ENCODE results near the gene EIF4G1.
A peak's percentile ranks its signal among the peaks of the same experiment; 100 is the strongest.

EIF4G1 gene

DNA sequence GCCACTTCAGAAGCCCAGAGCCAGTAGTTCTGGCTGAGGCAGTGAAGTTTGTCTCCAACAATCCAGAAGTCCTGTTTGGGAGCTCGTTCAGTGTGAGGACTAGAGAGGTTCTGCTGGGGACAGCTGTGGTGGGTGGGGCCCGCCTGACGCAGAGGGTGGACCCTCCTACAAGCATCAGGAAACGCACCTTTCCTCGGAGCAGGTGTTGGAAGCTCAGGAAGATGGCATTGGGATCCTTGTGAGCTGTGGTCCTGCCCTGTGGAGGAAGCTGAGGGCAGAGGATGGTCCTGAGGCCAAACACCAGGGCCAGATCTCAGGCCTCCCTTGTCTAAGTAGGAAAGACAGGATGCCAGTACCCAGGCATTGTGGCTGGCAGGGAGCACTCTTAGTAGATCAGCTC lies 58.5 kb downstream of the EIF4G1 start:
- DNase-seq: no peak

DNA sequence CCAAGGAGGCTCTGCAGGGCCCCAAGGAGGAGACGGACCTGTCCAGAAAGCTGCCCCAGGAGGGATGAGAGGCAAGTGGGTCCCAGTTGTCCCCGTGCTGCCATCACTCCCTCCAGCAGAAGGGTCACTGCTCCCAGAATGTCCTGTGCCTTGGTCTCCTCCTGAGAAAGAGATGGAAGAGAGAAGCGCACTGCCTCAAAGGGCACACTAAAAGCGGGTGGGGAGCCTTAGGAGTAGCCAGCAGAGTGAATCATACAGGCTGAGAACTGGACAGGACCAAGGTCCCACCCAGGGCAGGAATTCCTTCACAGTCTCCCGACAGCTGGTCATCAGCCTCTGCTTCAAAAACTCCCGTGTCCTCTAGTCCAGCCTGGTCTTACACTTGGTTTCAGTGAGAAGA lies 59.0 kb downstream of the EIF4G1 start:
- no peak for DNase-seq

DNA sequence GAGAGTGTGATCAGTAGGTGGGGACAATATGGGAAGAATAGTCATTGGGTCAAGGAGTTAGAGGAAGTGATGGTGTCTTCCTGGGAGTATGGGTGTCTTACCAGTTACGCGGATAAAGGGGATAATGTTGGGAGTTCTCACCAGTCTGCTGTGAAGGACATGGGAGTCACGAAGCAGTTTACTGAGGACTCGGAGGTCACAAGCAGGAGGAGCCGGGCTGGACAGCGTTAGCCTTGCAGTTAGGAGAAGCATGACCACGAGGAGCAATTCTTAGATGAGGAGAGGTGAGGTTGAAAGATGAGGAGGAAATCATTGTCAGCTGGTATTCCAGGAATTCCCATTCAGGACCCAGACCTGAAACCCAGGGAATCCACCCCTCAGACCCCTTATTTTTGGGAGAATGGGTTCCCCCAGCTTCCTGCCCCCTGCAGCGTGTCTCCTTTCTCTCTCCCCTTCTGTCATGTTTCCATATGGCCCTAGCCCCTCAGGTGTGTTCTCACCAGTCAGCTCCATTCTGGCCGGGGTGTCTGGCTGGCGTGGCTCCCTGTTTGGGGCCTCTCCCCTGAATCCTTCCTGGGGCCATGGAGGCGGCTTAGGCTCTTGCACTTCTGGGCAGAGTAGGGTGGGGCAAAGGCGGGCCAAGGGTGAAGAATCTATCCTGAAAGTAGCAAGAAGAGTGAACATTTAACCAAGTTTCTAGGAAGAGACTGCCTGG lies 61.5 kb downstream of the EIF4G1 start:
- no peak for DNase-seq

DNA sequence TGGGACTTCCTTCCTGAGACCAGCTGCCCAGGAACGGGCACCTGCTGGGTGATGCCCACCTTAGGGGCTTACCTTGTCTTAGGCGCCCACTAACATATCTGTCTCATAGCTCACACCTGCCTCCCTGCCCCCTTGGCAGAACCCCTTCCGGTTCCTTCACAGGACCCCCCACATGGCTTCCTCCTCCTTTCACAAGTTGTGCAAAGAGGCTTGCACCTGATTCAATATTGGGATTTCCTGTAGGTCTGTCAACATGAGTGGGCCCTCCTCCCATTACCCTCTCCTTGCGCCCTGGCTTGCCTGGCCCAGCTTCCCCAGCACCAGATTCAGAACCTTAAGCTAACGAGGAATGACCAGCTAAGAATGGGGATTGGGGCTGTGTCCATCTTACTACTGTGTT lies 63.0 kb downstream of the EIF4G1 start:
- no peak for DNase-seq

DNA sequence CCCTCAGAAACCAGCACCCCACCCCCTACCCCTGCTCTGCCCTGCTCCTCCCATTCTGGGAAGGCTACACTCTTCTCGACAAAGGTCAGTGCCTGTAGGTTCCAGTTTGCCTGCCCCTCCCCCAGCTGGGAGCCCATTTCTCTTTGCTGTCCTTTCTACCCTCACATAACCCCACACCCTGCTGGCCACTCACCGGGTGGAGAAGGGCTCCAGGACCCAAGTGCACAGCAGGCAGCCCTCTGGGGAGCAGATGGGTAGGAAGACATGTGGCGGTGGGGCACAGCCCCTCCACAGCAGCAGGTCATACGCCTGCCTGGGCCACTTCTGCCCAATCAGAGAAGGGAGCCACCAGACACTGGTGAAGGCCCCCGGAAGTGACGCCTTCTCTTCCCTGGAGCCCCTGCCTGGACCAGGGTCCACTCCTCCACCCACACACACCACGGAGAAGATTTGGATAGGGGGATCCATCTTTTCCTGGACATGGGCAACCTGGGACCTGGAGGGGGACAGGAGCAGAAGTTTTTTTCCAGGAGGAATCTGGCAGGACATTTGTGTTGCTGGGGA lies 63.6 kb downstream of the EIF4G1 start, which contains the start of gene THPO:
Gene THPO (minus strand): TSS at position 326 of the 564 bp plus-strand sequence. CDS start 1,948 bp downstream, outside the sequence.
- DNase-seq: no peak

DNA sequence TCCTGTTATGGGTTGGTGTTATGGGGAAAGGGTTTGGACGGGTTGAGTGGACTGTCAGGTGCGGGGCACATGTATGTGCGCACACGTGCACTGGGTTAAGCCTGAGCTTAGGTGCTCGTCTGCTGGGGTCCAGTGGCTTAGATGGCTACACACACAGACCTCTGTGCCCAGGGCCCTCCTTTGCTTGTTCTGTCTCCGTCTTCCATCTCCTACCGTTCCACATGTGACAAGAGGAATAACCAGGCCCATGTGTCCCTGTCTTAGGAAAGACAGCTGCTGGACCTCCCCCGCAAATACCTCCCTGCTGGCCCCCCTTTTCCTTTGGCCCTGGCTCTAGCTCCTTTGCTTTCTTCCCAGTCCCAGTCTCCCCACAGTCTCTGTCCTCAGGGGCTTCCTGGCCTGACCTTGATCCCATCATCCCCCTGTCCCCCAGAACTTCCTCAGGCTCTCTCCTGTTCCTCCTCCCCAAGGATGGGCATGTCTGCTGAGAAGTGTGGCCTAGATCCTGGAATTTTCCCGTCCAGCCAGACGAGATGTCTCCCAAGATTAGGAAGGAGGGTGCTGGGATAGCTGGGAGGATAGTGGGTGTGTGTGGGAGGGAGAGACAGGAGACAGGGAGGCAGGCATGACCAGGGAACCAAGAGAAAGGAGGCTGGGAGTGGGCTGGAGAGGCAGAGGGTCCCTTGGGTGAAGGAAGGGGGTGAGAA lies 64.4 kb downstream of the EIF4G1 start:
- no peak for DNase-seq

DNA sequence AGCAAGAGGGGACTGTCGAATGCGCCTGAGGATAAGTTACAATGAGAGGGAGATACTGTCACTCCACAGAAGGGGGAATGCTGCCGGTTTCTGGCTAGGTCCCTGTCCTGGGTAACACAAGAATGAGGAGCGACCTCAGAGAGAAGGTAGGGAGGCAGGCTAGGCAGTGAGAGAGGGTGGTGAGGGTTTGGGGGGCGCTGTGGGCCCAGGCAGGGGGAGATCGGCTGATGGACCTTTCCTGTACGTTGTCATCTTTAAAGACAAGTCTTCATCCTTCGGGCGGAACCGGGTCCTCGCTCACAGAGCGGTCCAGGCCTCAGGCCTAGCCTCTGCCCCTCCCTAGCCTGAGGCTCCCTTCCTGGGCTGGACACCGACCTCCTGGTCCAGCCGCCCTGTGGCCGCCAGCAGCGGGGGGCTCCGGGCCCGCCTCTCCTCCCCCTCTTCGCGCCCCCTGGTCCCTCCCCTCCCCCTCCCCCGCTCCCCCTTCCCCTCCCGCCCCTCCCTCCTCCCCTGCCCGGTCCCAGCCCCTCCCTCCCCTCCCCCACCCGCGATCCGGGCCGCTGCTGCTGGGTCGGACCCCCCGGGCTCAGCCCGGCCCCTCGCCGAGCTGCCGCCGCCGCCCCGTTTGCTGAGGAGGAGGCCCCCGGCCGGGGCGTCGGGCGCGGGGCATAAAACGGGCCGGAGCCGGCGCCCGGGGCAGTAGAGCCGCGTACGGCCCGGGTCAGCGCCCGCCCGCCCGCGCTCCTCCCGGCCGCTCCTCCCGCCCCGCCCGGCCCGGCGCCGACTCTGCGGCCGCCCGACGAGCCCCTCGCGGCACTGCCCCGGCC lies 65.2 kb downstream of the EIF4G1 start, which contains the start of gene CHRD:
Gene CHRD (plus strand): TSS at position 697 of the 827 bp plus-strand sequence. CDS start 265 bp downstream, outside the sequence.
- DNase-seq: no peak

DNA sequence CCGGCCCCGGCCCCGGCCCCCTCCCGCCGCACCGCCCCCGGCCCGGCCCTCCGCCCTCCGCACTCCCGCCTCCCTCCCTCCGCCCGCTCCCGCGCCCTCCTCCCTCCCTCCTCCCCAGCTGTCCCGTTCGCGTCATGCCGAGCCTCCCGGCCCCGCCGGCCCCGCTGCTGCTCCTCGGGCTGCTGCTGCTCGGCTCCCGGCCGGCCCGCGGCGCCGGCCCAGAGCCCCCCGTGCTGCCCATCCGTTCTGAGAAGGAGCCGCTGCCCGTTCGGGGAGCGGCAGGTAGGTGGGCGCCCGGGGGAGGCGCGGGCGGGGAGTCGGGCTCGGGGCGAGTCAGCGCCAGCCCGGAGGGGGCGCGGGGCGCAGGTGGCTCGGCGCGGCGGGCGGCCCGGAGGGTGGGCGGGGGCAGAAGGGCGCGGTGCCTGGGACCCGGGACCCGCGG lies 65.8 kb downstream of the EIF4G1 start:
- peak; percentile 29 for DNase-seq

DNA sequence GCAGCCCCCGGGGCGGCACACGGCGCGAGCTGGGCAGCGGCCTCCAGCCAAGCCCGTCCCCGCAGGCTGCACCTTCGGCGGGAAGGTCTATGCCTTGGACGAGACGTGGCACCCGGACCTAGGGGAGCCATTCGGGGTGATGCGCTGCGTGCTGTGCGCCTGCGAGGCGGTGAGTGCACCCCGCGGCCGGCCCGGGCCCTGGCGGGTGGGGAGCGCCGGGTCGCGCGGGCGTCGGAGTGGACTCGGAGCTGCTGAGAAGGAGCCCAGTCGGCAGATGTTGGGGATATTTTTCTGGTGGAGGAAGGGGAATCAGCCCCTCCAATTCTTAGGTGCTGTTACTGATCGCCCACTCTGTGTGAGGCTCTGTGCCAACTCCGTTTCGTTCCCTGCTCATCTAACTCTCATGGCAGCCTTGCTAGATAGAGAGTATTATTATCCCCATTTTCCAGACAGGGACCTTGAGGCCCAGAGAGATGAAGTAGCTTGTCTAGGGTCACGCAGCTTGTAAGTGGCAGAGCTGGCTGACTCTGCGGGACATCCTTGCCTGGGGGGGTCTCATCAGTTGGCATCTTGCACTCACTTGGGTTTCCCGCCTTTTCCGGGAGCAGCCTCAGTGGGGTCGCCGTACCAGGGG lies 66.3 kb downstream of the EIF4G1 start:
- no peak for DNase-seq

DNA sequence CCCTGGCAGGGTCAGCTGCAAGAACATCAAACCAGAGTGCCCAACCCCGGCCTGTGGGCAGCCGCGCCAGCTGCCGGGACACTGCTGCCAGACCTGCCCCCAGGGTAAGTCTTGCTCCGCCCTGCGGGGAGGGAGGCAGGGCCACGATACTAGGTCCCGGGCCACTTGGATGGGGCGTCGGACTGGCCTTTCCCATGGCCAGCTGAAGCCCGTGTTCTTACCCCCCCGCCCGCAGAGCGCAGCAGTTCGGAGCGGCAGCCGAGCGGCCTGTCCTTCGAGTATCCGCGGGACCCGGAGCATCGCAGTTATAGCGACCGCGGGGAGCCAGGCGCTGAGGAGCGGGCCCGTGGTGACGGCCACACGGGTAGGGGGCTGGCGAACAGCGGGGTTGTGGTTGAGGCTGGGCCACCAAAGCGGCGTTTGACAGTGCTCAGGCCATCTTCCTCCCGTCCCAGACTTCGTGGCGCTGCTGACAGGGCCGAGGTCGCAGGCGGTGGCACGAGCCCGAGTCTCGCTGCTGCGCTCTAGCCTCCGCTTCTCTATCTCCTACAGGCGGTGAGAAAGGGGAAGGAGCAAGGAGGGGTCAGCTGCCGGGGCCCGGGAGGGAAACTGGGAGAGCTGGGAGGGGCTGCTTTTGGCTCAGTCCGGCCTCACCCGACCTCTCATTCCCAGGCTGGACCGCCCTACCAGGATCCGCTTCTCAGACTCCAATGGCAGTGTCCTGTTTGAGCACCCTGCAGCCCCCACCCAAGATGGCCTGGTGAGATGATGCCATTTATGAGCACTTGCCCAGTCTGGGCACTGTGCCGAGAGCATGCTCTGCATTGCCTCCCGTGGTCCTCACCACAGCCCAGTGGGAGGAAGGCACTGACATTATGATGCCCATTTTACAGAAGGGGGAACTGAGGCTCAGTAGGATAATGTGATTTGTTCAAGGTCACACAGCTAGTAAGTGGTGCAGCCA lies 67.1 kb downstream of the EIF4G1 start:
- DNase-seq: peak; percentile 24

DNA sequence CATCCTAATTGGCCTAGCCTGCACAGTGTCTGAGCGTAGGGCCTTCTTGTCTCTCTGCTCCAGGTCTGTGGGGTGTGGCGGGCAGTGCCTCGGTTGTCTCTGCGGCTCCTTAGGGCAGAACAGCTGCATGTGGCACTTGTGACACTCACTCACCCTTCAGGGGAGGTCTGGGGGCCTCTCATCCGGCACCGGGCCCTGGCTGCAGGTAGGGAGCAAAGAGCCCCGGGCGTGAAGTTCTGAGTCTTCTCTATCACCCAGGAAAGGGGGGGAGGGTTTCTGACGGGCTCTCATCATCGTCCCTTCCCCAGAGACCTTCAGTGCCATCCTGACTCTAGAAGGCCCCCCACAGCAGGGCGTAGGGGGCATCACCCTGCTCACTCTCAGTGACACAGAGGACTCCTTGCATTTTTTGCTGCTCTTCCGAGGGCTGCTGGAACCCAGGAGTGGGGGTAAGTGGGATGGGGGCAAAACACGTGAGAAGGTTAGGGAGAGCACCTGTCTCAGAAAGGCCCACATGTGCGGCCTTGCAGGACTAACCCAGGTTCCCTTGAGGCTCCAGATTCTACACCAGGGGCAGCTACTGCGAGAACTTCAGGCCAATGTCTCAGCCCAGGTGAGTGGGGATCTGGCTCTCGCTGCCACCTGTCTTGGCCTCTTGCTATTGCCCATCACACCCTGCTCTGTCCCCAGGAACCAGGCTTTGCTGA lies 68.1 kb downstream of the EIF4G1 start:
- no peak for DNase-seq

DNA sequence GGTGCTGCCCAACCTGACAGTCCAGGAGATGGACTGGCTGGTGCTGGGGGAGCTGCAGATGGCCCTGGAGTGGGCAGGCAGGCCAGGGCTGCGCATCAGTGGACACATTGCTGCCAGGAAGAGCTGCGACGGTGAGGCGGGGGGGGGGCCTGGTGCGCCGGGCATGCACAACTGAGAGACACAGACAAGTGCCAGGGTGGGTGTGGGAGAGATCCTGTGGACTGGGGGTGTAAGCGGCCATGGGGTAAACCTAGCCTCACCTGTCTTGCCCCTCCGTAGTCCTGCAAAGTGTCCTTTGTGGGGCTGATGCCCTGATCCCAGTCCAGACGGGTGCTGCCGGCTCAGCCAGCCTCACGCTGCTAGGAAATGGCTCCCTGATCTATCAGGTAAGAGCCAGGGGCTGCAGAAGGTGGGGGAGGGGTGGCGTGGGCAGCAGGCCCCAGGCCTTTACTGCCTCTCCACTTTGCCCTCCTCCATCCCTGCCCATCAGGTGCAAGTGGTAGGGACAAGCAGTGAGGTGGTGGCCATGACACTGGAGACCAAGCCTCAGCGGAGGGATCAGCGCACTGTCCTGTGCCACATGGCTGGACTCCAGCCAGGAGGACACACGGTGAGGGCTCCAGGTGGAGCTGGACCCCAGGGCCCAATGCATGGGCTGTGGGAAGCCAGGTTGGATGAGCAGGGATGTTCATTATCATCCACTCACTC lies 68.8 kb downstream of the EIF4G1 start:
- DNase-seq: no peak

DNA sequence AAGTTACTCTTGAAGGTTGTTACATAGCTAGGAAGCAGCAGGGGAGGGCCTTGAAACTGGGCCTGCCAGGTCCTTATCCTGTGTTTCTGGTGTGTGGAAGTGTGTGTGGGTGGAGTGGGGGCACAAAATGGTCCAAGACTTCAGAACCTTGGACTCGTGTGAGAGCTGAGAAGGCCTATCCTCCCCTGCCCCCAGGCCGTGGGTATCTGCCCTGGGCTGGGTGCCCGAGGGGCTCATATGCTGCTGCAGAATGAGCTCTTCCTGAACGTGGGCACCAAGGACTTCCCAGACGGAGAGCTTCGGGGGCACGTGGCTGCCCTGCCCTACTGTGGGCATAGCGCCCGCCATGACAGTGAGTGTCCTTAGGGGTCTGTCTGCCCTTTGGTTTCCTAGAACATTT lies 69.9 kb downstream of the EIF4G1 start:
- DNase-seq: no peak
